GM10266 (cell line): ENCODE results near the gene KLK2.

Experiments
- DNase-seq: peaks from one replicate; pipeline ENCODE4 v3.0.0; 2012; ENCODE audit errors: extremely low spot score
- CTCF ChIP-seq: IDR thresholded peaks from 2 replicates; pipeline ENCODE4 v1.5.1; 2012; ENCODE audit warnings: mild to moderate bottlenecking, low read depth; ENCODE audit not compliant: control insufficient read depth, insufficient read depth; ENCODE audit errors: missing control alignments

KLK2 gene

GRCh38 chr19:50924586-50924985 lies 51.3 kb downstream of the KLK2 start:
- no peak for TF ChIP-seq CTCF
- DNase-seq, result no peak

DNA sequence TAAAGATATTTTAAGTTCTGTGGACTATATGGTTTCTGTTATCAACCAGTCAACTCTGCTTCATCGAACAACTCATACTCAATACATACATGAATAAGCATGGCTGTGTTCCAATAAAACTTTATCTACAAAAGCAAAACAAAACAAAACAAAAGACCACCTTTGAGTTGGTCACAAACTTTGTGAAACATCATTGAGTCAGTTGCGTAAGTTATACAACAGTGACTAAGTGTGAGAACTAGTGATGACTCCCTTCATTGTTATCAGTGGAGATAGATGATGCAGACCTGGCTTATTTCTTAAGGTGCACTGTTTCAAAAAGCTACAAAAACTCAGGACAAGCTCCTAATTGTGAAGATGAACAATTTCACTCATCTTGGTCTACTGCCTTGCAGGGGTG lies 52.5 kb downstream of the KLK2 start:
- no peak for TF ChIP-seq CTCF

GRCh38 chr19:50926144-50926543 lies 52.9 kb downstream of the KLK2 start:
- no peak for DNase-seq
- no peak for TF ChIP-seq CTCF

More for the DNA sequence above, 52.5 kb downstream of the KLK2 start:
- DNase-seq, result no peak

- TF ChIP-seq CTCF, result no peak
- DNase-seq, result no peak
Observed at GRCh38 chr19:50928831-50929230, 55.6 kb downstream of the KLK2 start.
